ENCODE measurements around the gene ALDOB. TPM values are rescaled to one million over a fixed set of nuclear protein-coding genes. Genes with fewer than 3 reads are reported as not detected.

The ALDOB gene
- total and polyA plus RNA-seq, 2 of the 8 experiments (the other 6 are each of a cell fraction or from before 2014, with no cell fraction given) = not detected

DNA sequence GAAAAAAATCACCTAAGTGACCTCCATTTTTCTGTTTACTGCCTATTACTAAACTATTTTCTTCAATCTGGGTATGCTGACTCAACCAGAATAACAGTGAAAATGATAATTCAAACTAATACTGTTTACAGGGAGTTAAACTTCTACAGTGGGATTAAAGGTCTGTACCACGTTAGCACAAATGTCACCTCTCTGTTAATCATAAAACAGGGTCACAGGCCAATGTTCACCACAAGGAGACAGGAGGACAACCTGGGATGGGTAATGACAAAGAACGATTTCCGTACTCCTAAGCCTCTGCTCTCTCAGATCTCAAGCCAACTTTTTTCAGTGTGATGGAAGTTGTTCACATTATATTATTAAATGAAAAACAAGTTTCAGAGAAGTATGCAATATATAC, 2.3 kb downstream of the ALDOB start:
- FAIRE-seq (no peak), DNase-seq (ENCODE audit: low read depth in 1 of 2, low spot score in 2 of 2) (no peak)
- no peaks in the 10 kb centered on the region for H3K79me2 ChIP-seq (ENCODE audit: control insufficient read depth in 1 of 2, insufficient read depth in 2 of 2, low read length in 2 of 2)
- H3K9me3 ChIP-seq (ENCODE audit: insufficient read depth in 2 of 2, low read depth in 1 of 2, low read length in 1 of 2) = no peaks in the 10 kb centered on the region
- H2AFZ ChIP-seq (ENCODE audit: low read length) = no peak overlapping the region
- no peak overlapping the region for H3K4me2 ChIP-seq (ENCODE audit: insufficient read depth in 1 of 2, low read depth in 2 of 2, low read length in 2 of 2)
- H2BK120ac ChIP-seq (replicated peaks; ENCODE audit: low read depth, low read length) = no peak overlapping the region
- H2AK5ac ChIP-seq (ENCODE audit: low read depth, low read length) = no peak overlapping the region
- no peak overlapping the region for H3K56ac ChIP-seq (replicated peaks; ENCODE audit: insufficient read length, low read depth, low read length)
- no peak overlapping the region for H2BK15ac ChIP-seq (ENCODE audit: low read length)
- no peaks in the 10 kb centered on the region for H3K79me1 ChIP-seq (ENCODE audit: low read depth, low read length)
- H3K9ac ChIP-seq (replicated peaks in 1 of 4; ENCODE audit: extremely low read depth in 1 of 4, low read depth in 3 of 4, low read length in 3 of 4) = no peak overlapping the region
- 84% methylated on average over 3 of the region's 3 CpGs; no CpG with 5 or more reads in 1 of the 2 experiments for WGBS, 2 experiments (ENCODE audit: extremely low coverage in 1 of 2, insufficient coverage in 1 of 2, insufficient read length in 1 of 2, insufficient replicate concordance in 2 of 2, low coverage in 1 of 2, low lambda C conversion rate in 2 of 2, missing lambda C conversion rate in 1 of 2)
- no peak overlapping the region for H3K4ac ChIP-seq (replicated peaks; ENCODE audit: insufficient read length, low read depth, low read length)
- no peaks in the 10 kb centered on the region for H4K20me1 ChIP-seq (replicated peaks in 1 of 2; ENCODE audit: control insufficient read depth in 1 of 2, insufficient read depth in 2 of 2, low read length in 2 of 2)
- no peaks in the 10 kb centered on the region for H3K27me3 ChIP-seq (replicated peaks in 1 of 4; ENCODE audit: control insufficient read depth in 3 of 4, extremely low read depth in 1 of 4, insufficient read depth in 3 of 4, low read length in 3 of 4)
- H3K23me2 ChIP-seq (ENCODE audit: low read depth, low read length) = no peaks in the 10 kb centered on the region
- no peak overlapping the region for H3K4me3 ChIP-seq (ENCODE audit: extremely low read depth in 1 of 4, insufficient read depth in 2 of 4, low read depth in 3 of 4, low read length in 4 of 4)
- POLR2A ChIA-PET (ENCODE audit: partially characterized antibody) = no interaction called here
- H3K27ac ChIP-seq (ENCODE audit: low read depth, low read length) = no peak overlapping the region
- H4K91ac ChIP-seq (replicated peaks; ENCODE audit: insufficient read length, low read length) = no peak overlapping the region
- no peaks in the 10 kb centered on the region for H3K4me1 ChIP-seq (replicated peaks in 1 of 4; ENCODE audit: control insufficient read depth in 3 of 4, insufficient read depth in 4 of 4, low read length in 3 of 4)
- H3K14ac ChIP-seq (ENCODE audit: insufficient read length) = no peak overlapping the region
- no peak overlapping the region for H2BK5ac ChIP-seq (ENCODE audit: low read depth, low read length)
- CTCF ChIA-PET (ENCODE audit: partially characterized antibody) = interaction anchor here (0.6 to 1.7 kb wide), 2 partner anchors 13 to 16 kb away, joined by 3 to 12 read pairs; no protein-coding TSS in a partner anchor
- no peak overlapping the region for H3K23ac ChIP-seq (ENCODE audit: insufficient read length)
- no peak overlapping the region for H2BK12ac ChIP-seq (ENCODE audit: low read depth, low read length)
- H4K5ac ChIP-seq (ENCODE audit: insufficient read length, low read depth, low read length) = no peak overlapping the region
- H2BK20ac ChIP-seq (ENCODE audit: low read length) = no peak overlapping the region
- H3K36me3 ChIP-seq (ENCODE audit: control insufficient read depth in 2 of 4, insufficient read depth in 4 of 4, low read length in 3 of 4) = no peaks in the 10 kb centered on the region
- no peak overlapping the region for H4K8ac ChIP-seq (ENCODE audit: extremely low read depth, insufficient read depth, low read length)
- no peak overlapping the region for H3K18ac ChIP-seq (ENCODE audit: extremely low read depth, low read length)
- TF ChIP-seq HDAC6 (IDR thresholded peaks at IDR 0.05; ENCODE audit: low read depth, low read length) (no peak), JUND (IDR thresholded peaks at IDR 0.05; ENCODE audit: low read length) (no peak), RXRA (IDR thresholded peaks at IDR 0.05; ENCODE audit: insufficient read depth, low read depth, low read length) (no peak), FOSL1 (IDR thresholded peaks at IDR 0.05; ENCODE audit: insufficient read depth, low read depth, low read length) (no peak), NANOG (IDR thresholded peaks at IDR 0.05; ENCODE audit: insufficient read depth, low read depth, low read length, poor library complexity, severe bottlenecking) (no peak), CHD2 (IDR thresholded peaks at IDR 0.05; ENCODE audit: low read length) (no peak), RFX5 (IDR thresholded peaks at IDR 0.05; ENCODE audit: borderline replicate concordance, low read depth, low read length) (no peak), EZH2 (IDR thresholded peaks at IDR 0.05; ENCODE audit: low read depth, low read length, severe bottlenecking) (no peak), EP300 (IDR thresholded peaks at IDR 0.05; ENCODE audit: borderline replicate concordance in 1 of 2, low read depth in 2 of 2, low read length in 2 of 2) (no peak)
- TF ChIP-seq, protein P1, sequence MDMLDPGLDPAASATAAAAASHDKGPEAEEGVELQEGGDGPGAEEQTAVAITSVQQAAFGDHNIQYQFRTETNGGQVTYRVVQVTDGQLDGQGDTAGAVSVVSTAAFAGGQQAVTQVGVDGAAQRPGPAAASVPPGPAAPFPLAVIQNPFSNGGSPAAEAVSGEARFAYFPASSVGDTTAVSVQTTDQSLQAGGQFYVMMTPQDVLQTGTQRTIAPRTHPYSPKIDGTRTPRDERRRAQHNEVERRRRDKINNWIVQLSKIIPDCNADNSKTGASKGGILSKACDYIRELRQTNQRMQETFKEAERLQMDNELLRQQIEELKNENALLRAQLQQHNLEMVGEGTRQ (IDR thresholded peaks at IDR 0.05; ENCODE audit: low read length) = no peak
